HG03354 (cell line): ENCODE results near the gene USP32.
A peak's percentile ranks its signal among the peaks of the same experiment; 100 is the strongest.

Source experiments
- ATAC-seq: cut with Tn5 transposase; IDR thresholded peaks from one replicate; pipeline ENCODE4 v1.9.1; 2021; ENCODE audit warnings: mild to moderate bottlenecking; ENCODE audit not compliant: unreplicated experiment, poor library complexity, severe bottlenecking

USP32 gene

GRCh38 chr17:60164697-60165096 lies 227.2 kb downstream of the USP32 start:
- ATAC-seq, result no peak

GRCh38 chr17:60164164-60164563 lies 227.8 kb downstream of the USP32 start:
- no peak for ATAC-seq

- no peak for ATAC-seq
These were observed 228.7 kb downstream of the USP32 start for GRCh38 chr17:60163108-60163784.

- ATAC-seq, result no peak
These were observed 230.2 kb downstream of the USP32 start for GRCh38 chr17:60161598-60162330.

- ATAC-seq, result no peak
These were observed 231.0 kb downstream of the USP32 start for GRCh38 chr17:60160829-60161501.

GRCh38 chr17:60159479-60159866 lies 232.5 kb downstream of the USP32 start:
- no peak for ATAC-seq

- no peak for ATAC-seq
These were observed 233.0 kb downstream of the USP32 start for GRCh38 chr17:60158751-60159478.

GRCh38 chr17:60157487-60158040 lies 234.4 kb downstream of the USP32 start:
- no peak for ATAC-seq

GRCh38 chr17:60156746-60157145 lies 235.2 kb downstream of the USP32 start:
- ATAC-seq, result no peak

- ATAC-seq, result no peak
These were observed 236.1 kb downstream of the USP32 start for GRCh38 chr17:60155815-60156214.

- ATAC-seq, result no peak
These were observed 236.5 kb downstream of the USP32 start for GRCh38 chr17:60155427-60155814.

- ATAC-seq, result no peak
These were observed 237.1 kb downstream of the USP32 start for GRCh38 chr17:60154616-60155426.

- ATAC-seq, result no peak
These were observed 238.1 kb downstream of the USP32 start for GRCh38 chr17:60153606-60154390.

GRCh38 chr17:60151355-60151754 lies 240.6 kb downstream of the USP32 start:
- ATAC-seq, result peak; percentile 79

- ATAC-seq, result no peak
These were observed 242.0 kb downstream of the USP32 start, which contains the start of gene CA4 for GRCh38 chr17:60149691-60150582. TSS of gene CA4 (plus strand) at chr17:60149973. CDS start at chr17:60150035, 62 bp downstream.

GRCh38 chr17:60148373-60148772 lies 243.6 kb downstream of the USP32 start:
- ATAC-seq, result no peak

GRCh38 chr17:60147553-60148223 lies 244.2 kb downstream of the USP32 start:
- ATAC-seq, result no peak
